WTC11 (cell line): ENCODE measurements around the gene RPL38. TPM values are rescaled to one million over a fixed set of nuclear protein-coding genes. Genes with fewer than 3 reads are reported as not detected.

Experiments used
- ATAC-seq: fragments of 200-7000 bp; cut with Tn5 transposase; 2 replicates; pipeline ENCODE4 v1.10.0; 2021; ENCODE audit warnings: mild to moderate bottlenecking, moderate library complexity
- CTCF ChIA-PET: fragments of 300-600 bp; sonication (Branson Sonifier 250); formaldehyde crosslinking; loops from one replicate; lab custom pipeline; 2021; ENCODE audit warnings: antibody characterized with exemption; lab: Charles Lee
- POLR2A ChIA-PET: fragments of 350-600 bp; sonication (Branson Sonifier 250); formaldehyde crosslinking; loops from one replicate; lab custom pipeline; 2021; ENCODE audit warnings: antibody characterized with exemption; lab: Charles Lee
- DNase-seq: peaks from one replicate; pipeline ENCODE4 v3.0.0; 2021; ENCODE audit warnings: low spot score
- H3K27ac Mint-ChIP-seq: 2 replicates; pipeline ENCODE4 v1.8.0; 2021; ENCODE audit warnings: mixed read lengths
- H3K27me3 Mint-ChIP-seq: 2 replicates; pipeline ENCODE4 v1.8.0; 2021; ENCODE audit warnings: low read depth, mild to moderate bottlenecking, moderate library complexity, mixed read lengths
- H3K36me3 Mint-ChIP-seq: 2 replicates; pipeline ENCODE4 v1.8.0; 2021; ENCODE audit warnings: mixed read lengths
- H3K4me1 Mint-ChIP-seq: 2 replicates; pipeline ENCODE4 v1.8.0; 2022; ENCODE audit warnings: mixed read lengths
- H3K4me3 Mint-ChIP-seq: 2 replicates; pipeline ENCODE4 v1.8.0; 2021; ENCODE audit warnings: mild to moderate bottlenecking, moderate library complexity, mixed read lengths
- H3K9me3 Mint-ChIP-seq: 2 replicates; pipeline ENCODE4 v1.8.0; 2021; ENCODE audit warnings: mixed read lengths
- CBFB ChIP-seq: sonication (generic); formaldehyde crosslinking; IDR thresholded peaks from 2 replicates; pipeline ENCODE4 v1.8.1; 2022; ENCODE audit warnings: mild to moderate bottlenecking, low read depth, missing genetic modification reagents
- CDX4 ChIP-seq: fragments of 250-450 bp; sonication (Bioruptor Pico); IDR thresholded peaks from 2 replicates; pipeline ENCODE4 v1.9.0; 2021; ENCODE audit warnings: moderate library complexity, mild to moderate bottlenecking, inconsistent platforms, borderline replicate concordance
- EMX1 ChIP-seq: fragments of 250-450 bp; sonication (Bioruptor Pico); IDR thresholded peaks from 2 replicates; pipeline ENCODE4 v1.8.0; 2021; ENCODE audit warnings: mild to moderate bottlenecking
- ETV6 ChIP-seq: sonication (generic); formaldehyde crosslinking; IDR thresholded peaks from 2 replicates; pipeline ENCODE4 v1.8.1; 2022; ENCODE audit warnings: mild to moderate bottlenecking, missing genetic modification reagents
- GTF2I ChIP-seq: fragments of 250-450 bp; sonication (Bioruptor Pico); conservative IDR thresholded peaks from 2 replicates; pipeline ENCODE4 v1.4.0; 2021; ENCODE audit warnings: mild to moderate bottlenecking
- MLX ChIP-seq: sonication (generic); formaldehyde crosslinking; IDR thresholded peaks from 2 replicates; pipeline ENCODE4 v1.8.1; 2023; ENCODE audit warnings: mild to moderate bottlenecking, missing genetic modification reagents, moderate library complexity
- SOX15 ChIP-seq: fragments of 250-450 bp; sonication (Bioruptor Pico); IDR thresholded peaks from 2 replicates; pipeline ENCODE4 v1.9.0; 2021; ENCODE audit warnings: mild to moderate bottlenecking
- TEAD1 ChIP-seq: sonication (generic); formaldehyde crosslinking; IDR thresholded peaks from 2 replicates; pipeline ENCODE4 v1.8.0; 2022; ENCODE audit warnings: mild to moderate bottlenecking, missing genetic modification reagents
- TEAD4 ChIP-seq: sonication (generic); formaldehyde crosslinking; IDR thresholded peaks from 2 replicates; pipeline ENCODE4 v1.8.0; 2022; ENCODE audit warnings: mild to moderate bottlenecking, missing genetic modification reagents
- ZNF281 ChIP-seq: sonication (generic); formaldehyde crosslinking; IDR thresholded peaks from 2 replicates; pipeline ENCODE4 v1.8.0; 2023; ENCODE audit warnings: mild to moderate bottlenecking, missing genetic modification reagents
- ZNF425 ChIP-seq: fragments of 250-450 bp; sonication (Bioruptor Pico); conservative IDR thresholded peaks from 2 replicates; pipeline ENCODE4 v1.9.0; 2021; ENCODE audit warnings: mild to moderate bottlenecking
- ZNF671 ChIP-seq: fragments of 250-450 bp; sonication (Bioruptor Pico); IDR thresholded peaks from 2 replicates; pipeline ENCODE4 v1.8.0; 2021; ENCODE audit warnings: mild to moderate bottlenecking
- total RNA-seq: library from RNA; stranded (reverse); gene quantifications from 3 replicates; pipeline ENCODE4 v1.2.3, GENCODE V29; 2021

Gene RPL38
- total RNA-seq, 1 experiment from 2014 or later, result 1,170 TPM

GRCh38 chr17:74202938-74203337 is 540 bp upstream of the RPL38 start (continued):
- TF ChIP-seq ZNF281 (CRISPR knock-in tag) (no peak), CDX4 (no peak)
- TF ChIP-seq, all 79 proteins: peak for 0

GRCh38 chr17:74204474-74204873 is 996 bp downstream of the RPL38 start:
- peak; percentile 31; the same call in 1 of the 2 replicates for TF ChIP-seq ZNF425 (CRISPR knock-in tag)
- no peak for TF ChIP-seq ETV6 (CRISPR knock-in tag)
- TF ChIP-seq GTF2I (CRISPR knock-in tag), result no peak
- H3K27me3 Mint-ChIP-seq, result peaks cover 20% of the 10 kb centered on the region
- ATAC-seq (no peak), DNase-seq (no peak)
- peaks cover 48% of the 10 kb centered on the region for H3K36me3 Mint-ChIP-seq
- peaks cover 46% of the 10 kb centered on the region for H3K4me1 Mint-ChIP-seq
- CTCF ChIA-PET, result interaction anchor here (1.5 to 2.4 kb wide), 4 partner anchors 9 to 80 kb away, joined by 4 to 11 read pairs (median 7); partner anchors contain the start of gene TTYH2
- POLR2A ChIA-PET, result interaction anchor here (1.0 kb wide), 1 partner anchor 9 kb away, joined by 7 read pairs; the partner anchor contains the start of gene TTYH2
- peak overlapping the region; percentile 100 for H3K4me3 Mint-ChIP-seq
- peak overlapping the region; percentile 88; the same call in 1 of the 2 replicates for H3K27ac Mint-ChIP-seq
- no peaks in the 10 kb centered on the region for H3K9me3 Mint-ChIP-seq

- POLR2A ChIA-PET, result no interaction called here
- H3K27me3 Mint-ChIP-seq, result peaks cover 12% of the 10 kb centered on the region
Measured at GRCh38 chr17:74205274-74205673, 1.8 kb downstream of the RPL38 start.

GRCh38 chr17:74206332-74206818 is 2.9 kb downstream of the RPL38 start:
- Mint-ChIP-seq H3K27ac (peak overlapping the region; percentile 37), H3K4me1 (peaks cover 58% of the 10 kb centered on the region), H3K36me3 (peaks cover 59% of the 10 kb centered on the region), H3K27me3 (peaks cover 1% of the 10 kb centered on the region), H3K4me3 (peak overlapping the region; percentile 100), H3K9me3 (no peaks in the 10 kb centered on the region)
- CTCF ChIA-PET, result interaction anchor here (0.6 to 1.7 kb wide), 6 partner anchors 11 to 136 kb away, joined by 3 to 5 read pairs (median 4); no protein-coding TSS in a partner anchor
- DNase-seq, result no peak
- POLR2A ChIA-PET, result interaction anchor here (0.7 kb wide), 1 partner anchor 155 kb away, joined by 3 read pairs; no protein-coding TSS in a partner anchor
- ATAC-seq, result no peak
- no peak for TF ChIP-seq CBFB
- no peak for TF ChIP-seq TEAD4 (CRISPR knock-in tag)
- TF ChIP-seq MLX, result no peak
- TF ChIP-seq TEAD1, result no peak

More at GRCh38 chr17:74205274-74205673, 1.8 kb downstream of the RPL38 start:
- no peaks in the 10 kb centered on the region for H3K9me3 Mint-ChIP-seq
- peak overlapping the region; percentile 100 for H3K4me3 Mint-ChIP-seq
- peaks cover 56% of the 10 kb centered on the region for H3K36me3 Mint-ChIP-seq
- DNase-seq (no peak), ATAC-seq (no peak)
- H3K27ac Mint-ChIP-seq, result peak overlapping the region; percentile 88
- CTCF ChIA-PET, result interaction anchor here (1.7 to 1.9 kb wide), 2 partner anchors 40 to 80 kb away, joined by 5 to 6 read pairs; no protein-coding TSS in a partner anchor
- H3K4me1 Mint-ChIP-seq, result peaks cover 47% of the 10 kb centered on the region
- TF ChIP-seq SOX15 (CRISPR knock-in tag) (no peak), ZNF671 (0 out of 2 replicates have a peak, but pooled peaks have one; percentile 29), EMX1 (CRISPR knock-in tag) (peak; percentile 68; the same call in 1 of the 2 replicates)
- TF ChIP-seq, all 79 proteins: peak for 2
